Activated CD8-positive, alpha-beta T cell treated with anti-CD3 and anti-CD28 coated beads for 36 hours (primary cell): Measurements from ENCODE around the gene XCL2. TPM values are rescaled to one million over a fixed set of nuclear protein-coding genes. Genes with fewer than 3 reads are reported as not detected.
"Not testable (repeated sequence)": the region's sequence is repeated elsewhere in the genome, so short reads cannot be mapped to it uniquely, and the experiment has no call there.

Experiments used
- ATAC-seq: fragments of 200-7000 bp; cut with Tn5 transposase; one replicate; pipeline ENCODE4 v1.10.0; 2021; ENCODE audit warnings: mild to moderate bottlenecking, moderate library complexity
- CTCF ChIA-PET: fragments of 350-600 bp; sonication (Branson Sonifier 250); formaldehyde crosslinking; loops from one replicate; lab custom pipeline; 2021; ENCODE audit warnings: antibody characterized with exemption; lab: Charles Lee
- POLR2A ChIA-PET: fragments of 350-600 bp; sonication (Branson Sonifier 250); formaldehyde crosslinking; loops from one replicate; lab custom pipeline; 2021; ENCODE audit warnings: antibody characterized with exemption; lab: Charles Lee
- DNase-seq: peaks from one replicate; pipeline ENCODE4 v3.0.0-alpha.2; 2020
- H3K27ac Mint-ChIP-seq: one replicate; pipeline ENCODE4 v1.8.0; 2021; ENCODE audit warnings: mild to moderate bottlenecking, mixed read lengths
- H3K27me3 Mint-ChIP-seq: one replicate; pipeline ENCODE4 v1.8.0; 2021; ENCODE audit warnings: mixed read lengths
- H3K36me3 Mint-ChIP-seq: one replicate; pipeline ENCODE4 v1.8.0; 2021; ENCODE audit warnings: low read depth, mixed read lengths
- H3K4me1 Mint-ChIP-seq: one replicate; pipeline ENCODE4 v1.8.0; 2021; ENCODE audit warnings: low read depth, mixed read lengths
- H3K4me3 Mint-ChIP-seq: one replicate; pipeline ENCODE4 v1.8.0; 2021; ENCODE audit warnings: mild to moderate bottlenecking, moderate library complexity, mixed read lengths
- H3K9me3 Mint-ChIP-seq: one replicate; pipeline ENCODE4 v1.8.0; 2021; ENCODE audit warnings: mixed read lengths
- CTCF ChIP-seq: fragments of 200-600 bp; IDR thresholded peaks from one replicate; pipeline ENCODE4 v1.8.0; 2022; ENCODE audit warnings: antibody characterized with exemption, mild to moderate bottlenecking
- intact Hi-C: fragments of 100-400 bp; cut with micrococcal nuclease; formaldehyde crosslinking; loops from one replicate; pipeline ENCODE4 v1.10.0; 2022
- total RNA-seq, 2 experiments: library from RNA; stranded (reverse); gene quantifications; one replicate each; pipeline ENCODE4 v1.2.3, GENCODE V29; 2021

Gene XCL2
- total RNA-seq, 2 experiments from 2014 or later, result 188 to 191 TPM

GRCh38 chr1:168552961-168553360, 9.2 kb upstream of the XCL2 start:
- Mint-ChIP-seq H3K36me3 (peaks cover 5% of the 10 kb centered on the region), H3K27ac (peak overlapping the region; percentile 70), H3K4me3 (no peak overlapping the region), H3K4me1 (peaks cover 59% of the 10 kb centered on the region), H3K27me3 (no peaks in the 10 kb centered on the region), H3K9me3 (peaks cover 3% of the 10 kb centered on the region)
- DNase-seq, result no peak
- ChIA-PET CTCF (interaction anchor here (1.0 to 3.6 kb wide), 5 partner anchors 13 to 114 kb away, joined by 3 to 12 read pairs (median 5); no protein-coding TSS in a partner anchor), POLR2A (interaction anchor here (0.8 kb wide), 1 partner anchor 1242 kb away, joined by 3 read pairs; the partner anchor contains the start of gene METTL18)
- no peak for TF ChIP-seq CTCF
- intact Hi-C loops, result no loop called here
- ATAC-seq, result no peak

- DNase-seq, result no peak
- Mint-ChIP-seq H3K4me1 (peaks cover 49% of the 10 kb centered on the region), H3K4me3 (no peak overlapping the region), H3K36me3 (peaks cover 7% of the 10 kb centered on the region), H3K9me3 (peaks cover 3% of the 10 kb centered on the region), H3K27ac (no peak overlapping the region), H3K27me3 (no peaks in the 10 kb centered on the region)
- ChIA-PET CTCF (interaction anchor here (1.0 to 3.6 kb wide), 3 partner anchors 14 to 209 kb away, joined by 4 to 12 read pairs (median 6); no protein-coding TSS in a partner anchor), POLR2A (no interaction called here)
- ATAC-seq, result no peak
- intact Hi-C loops, result no loop called here
- TF ChIP-seq CTCF, result no peak
These were observed 7.9 kb upstream of the XCL2 start for GRCh38 chr1:168551688-168552087.

- Mint-ChIP-seq H3K27me3 (no peaks in the 10 kb centered on the region), H3K9me3 (peaks cover 3% of the 10 kb centered on the region), H3K4me3 (no peak overlapping the region), H3K27ac (no peak overlapping the region), H3K36me3 (peaks cover 7% of the 10 kb centered on the region), H3K4me1 (peaks cover 41% of the 10 kb centered on the region)
- CTCF ChIA-PET, result interaction anchor here (1.9 kb wide), 1 partner anchor 208 kb away, joined by 6 read pairs; no protein-coding TSS in a partner anchor
- POLR2A ChIA-PET, result interaction anchor here (0.7 kb wide), 1 partner anchor 599 kb away, joined by 4 read pairs; no protein-coding TSS in a partner anchor
- DNase-seq (no peak), ATAC-seq (no peak)
- no peak for TF ChIP-seq CTCF
- intact Hi-C loops, result no loop called here
These were observed 7.2 kb upstream of the XCL2 start for GRCh38 chr1:168550971-168551370.

GRCh38 chr1:168546553-168546895, 2.7 kb upstream of the XCL2 start:
- DNase-seq, H3K4me3 Mint-ChIP-seq, ATAC-seq, CTCF ChIA-PET, intact Hi-C loops, H3K9me3 Mint-ChIP-seq, H3K27ac Mint-ChIP-seq, POLR2A ChIA-PET, H3K27me3 Mint-ChIP-seq: not testable (repeated sequence)
- Mint-ChIP-seq H3K4me1 (peaks cover 21% of the 10 kb centered on the region), H3K36me3 (peaks cover 21% of the 10 kb centered on the region)

GRCh38 chr1:168545678-168546552, 2.1 kb upstream of the XCL2 start:
- H3K36me3 Mint-ChIP-seq, result peaks cover 26% of the 10 kb centered on the region
- H3K27me3 Mint-ChIP-seq, POLR2A ChIA-PET, CTCF ChIA-PET, H3K9me3 Mint-ChIP-seq, intact Hi-C loops, ATAC-seq, H3K4me3 Mint-ChIP-seq, DNase-seq: not testable (repeated sequence)
- peaks cover 23% of the 10 kb centered on the region for H3K4me1 Mint-ChIP-seq
- peak; percentile 33 for TF ChIP-seq CTCF
- H3K27ac Mint-ChIP-seq, result peak overlapping the region; percentile 14

GRCh38 chr1:168542978-168543377, 819 bp downstream of the XCL2 start:
- CTCF ChIA-PET, result not testable (repeated sequence)
- POLR2A ChIA-PET, result interaction anchor here (1.7 kb wide), 1 partner anchor 36 kb away, joined by 4 read pairs; no protein-coding TSS in a partner anchor

GRCh38 chr1:168540798-168541197, 3.0 kb downstream of the XCL2 start:
- not testable (repeated sequence) for H3K27me3 Mint-ChIP-seq
- peak overlapping the region; percentile 62 for H3K27ac Mint-ChIP-seq

More at GRCh38 chr1:168542978-168543377, 819 bp downstream of the XCL2 start:
- Mint-ChIP-seq H3K4me1 (peaks cover 35% of the 10 kb centered on the region), H3K36me3 (peaks cover 42% of the 10 kb centered on the region), H3K4me3 (peak overlapping the region; percentile 78), H3K27ac (peak overlapping the region; percentile 83)
- intact Hi-C loops, H3K27me3 Mint-ChIP-seq, ATAC-seq, H3K9me3 Mint-ChIP-seq: not testable (repeated sequence)
- DNase-seq, result peak; percentile 13

More at GRCh38 chr1:168540798-168541197, 3.0 kb downstream of the XCL2 start:
- Mint-ChIP-seq H3K4me3 (peak overlapping the region; percentile 78), H3K4me1 (peaks cover 57% of the 10 kb centered on the region), H3K36me3 (peaks cover 41% of the 10 kb centered on the region)
- DNase-seq, ATAC-seq, POLR2A ChIA-PET, H3K9me3 Mint-ChIP-seq, CTCF ChIA-PET, intact Hi-C loops: not testable (repeated sequence)
